RKO (cell line): ENCODE data around the gene SYT15.

Experiments
- DNase-seq: peaks from one replicate; pipeline ENCODE4 v3.0.0-alpha.2; 2016; ENCODE audit warnings: low spot score

SYT15 gene

GRCh38 chr10:46544989-46545791, 33.7 kb upstream of the SYT15 start:
- DNase-seq = peak; percentile 59

GRCh38 chr10:46545861-46546590, 32.9 kb upstream of the SYT15 start:
- DNase-seq = no peak

- no peak for DNase-seq
Measured at GRCh38 chr10:46546591-46547540, 32.1 kb upstream of the SYT15 start.

GRCh38 chr10:46547541-46548497, 31.1 kb upstream of the SYT15 start:
- DNase-seq = no peak

- DNase-seq = no peak
Measured at GRCh38 chr10:46548498-46549090, 30.3 kb upstream of the SYT15 start.

GRCh38 chr10:46549171-46550075, 29.5 kb upstream of the SYT15 start:
- DNase-seq = no peak

- DNase-seq = no peak
Measured at GRCh38 chr10:46550076-46550790, 28.7 kb upstream of the SYT15 start.

- DNase-seq = no peak
Measured at GRCh38 chr10:46550795-46551700, 27.9 kb upstream of the SYT15 start.

GRCh38 chr10:46551701-46552525, 27.0 kb upstream of the SYT15 start:
- DNase-seq = no peak

GRCh38 chr10:46552526-46553237, 26.2 kb upstream of the SYT15 start:
- DNase-seq = no peak

GRCh38 chr10:46553238-46554049, 25.5 kb upstream of the SYT15 start:
- no peak for DNase-seq

GRCh38 chr10:46554166-46554781, 24.7 kb upstream of the SYT15 start:
- no peak for DNase-seq

- no peak for DNase-seq
Measured at GRCh38 chr10:46555366-46555712, 23.6 kb upstream of the SYT15 start.

- DNase-seq = no peak
Measured at GRCh38 chr10:46555713-46556514, 23.0 kb upstream of the SYT15 start.
